ENCODE results near the gene RSRC1.

The RSRC1 gene

DNA sequence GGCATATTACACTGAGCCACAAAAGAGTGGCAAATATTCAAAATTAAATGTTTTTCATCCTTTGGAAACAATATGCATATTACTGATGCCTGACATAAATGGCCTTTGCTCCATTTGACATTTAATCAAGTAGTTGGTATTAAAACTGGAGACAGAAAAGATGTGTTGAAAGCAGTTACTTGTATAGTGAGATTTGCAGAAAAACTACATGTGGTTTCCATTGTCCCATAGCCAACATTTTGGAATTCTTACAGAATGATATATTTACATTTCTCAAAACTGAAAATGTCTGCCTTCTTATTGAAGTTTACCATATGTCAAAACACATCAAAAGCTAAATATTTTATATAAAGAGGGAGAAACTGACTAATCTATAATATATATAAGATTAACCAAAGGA, 25.2 kb upstream of the RSRC1 start (continued):
- TF ChIP-seq ZFP30 (CRISPR knock-in tag; IDR thresholded peaks at IDR 0.05) (no peak), TCF4 (CRISPR knock-in tag; IDR thresholded peaks at IDR 0.05; ENCODE audit: borderline replicate concordance) (no peak), SNAI2 (CRISPR knock-in tag; IDR thresholded peaks at IDR 0.05) (no peak), ZNF70 (CRISPR knock-in tag; IDR thresholded peaks at IDR 0.05) (no peak)
- TF ChIP-seq, protein P1, sequence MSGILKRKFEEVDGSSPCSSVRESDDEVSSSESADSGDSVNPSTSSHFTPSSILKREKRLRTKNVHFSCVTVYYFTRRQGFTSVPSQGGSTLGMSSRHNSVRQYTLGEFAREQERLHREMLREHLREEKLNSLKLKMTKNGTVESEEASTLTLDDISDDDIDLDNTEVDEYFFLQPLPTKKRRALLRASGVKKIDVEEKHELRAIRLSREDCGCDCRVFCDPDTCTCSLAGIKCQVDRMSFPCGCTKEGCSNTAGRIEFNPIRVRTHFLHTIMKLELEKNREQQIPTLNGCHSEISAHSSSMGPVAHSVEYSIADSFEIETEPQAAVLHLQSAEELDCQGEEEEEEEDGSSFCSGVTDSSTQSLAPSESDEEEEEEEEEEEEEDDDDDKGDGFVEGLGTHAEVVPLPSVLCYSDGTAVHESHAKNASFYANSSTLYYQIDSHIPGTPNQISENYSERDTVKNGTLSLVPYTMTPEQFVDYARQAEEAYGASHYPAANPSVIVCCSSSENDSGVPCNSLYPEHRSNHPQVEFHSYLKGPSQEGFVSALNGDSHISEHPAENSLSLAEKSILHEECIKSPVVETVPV (CRISPR knock-in tag; IDR thresholded peaks at IDR 0.05) = no peak

DNA sequence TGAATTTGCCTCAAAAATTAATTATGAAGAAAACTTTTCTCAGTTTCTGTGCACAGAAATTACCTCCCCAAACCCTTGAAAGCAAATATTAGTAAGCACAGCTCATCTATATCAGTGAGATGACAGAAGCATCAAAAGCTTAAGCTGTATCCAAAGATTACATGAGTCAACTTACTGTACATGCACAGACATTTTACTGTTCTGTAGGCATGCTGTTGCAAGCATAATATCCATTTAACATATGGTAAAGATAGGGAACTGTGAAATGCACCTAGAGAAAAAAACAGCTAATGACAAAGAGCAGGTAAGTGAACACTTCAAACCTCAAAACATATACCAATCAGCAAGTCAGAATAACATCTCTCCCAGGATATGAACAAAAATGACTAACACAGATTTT, 24.5 kb upstream of the RSRC1 start:
- no peak for ATAC-seq
- TF ChIP-seq ZFP30 (CRISPR knock-in tag; IDR thresholded peaks at IDR 0.05) = no peak
- no peak for TF ChIP-seq ZNF70 (CRISPR knock-in tag; IDR thresholded peaks at IDR 0.05)
- TF ChIP-seq RARB (CRISPR knock-in tag; IDR thresholded peaks at IDR 0.05) = no peak
- TF ChIP-seq, protein P2, sequence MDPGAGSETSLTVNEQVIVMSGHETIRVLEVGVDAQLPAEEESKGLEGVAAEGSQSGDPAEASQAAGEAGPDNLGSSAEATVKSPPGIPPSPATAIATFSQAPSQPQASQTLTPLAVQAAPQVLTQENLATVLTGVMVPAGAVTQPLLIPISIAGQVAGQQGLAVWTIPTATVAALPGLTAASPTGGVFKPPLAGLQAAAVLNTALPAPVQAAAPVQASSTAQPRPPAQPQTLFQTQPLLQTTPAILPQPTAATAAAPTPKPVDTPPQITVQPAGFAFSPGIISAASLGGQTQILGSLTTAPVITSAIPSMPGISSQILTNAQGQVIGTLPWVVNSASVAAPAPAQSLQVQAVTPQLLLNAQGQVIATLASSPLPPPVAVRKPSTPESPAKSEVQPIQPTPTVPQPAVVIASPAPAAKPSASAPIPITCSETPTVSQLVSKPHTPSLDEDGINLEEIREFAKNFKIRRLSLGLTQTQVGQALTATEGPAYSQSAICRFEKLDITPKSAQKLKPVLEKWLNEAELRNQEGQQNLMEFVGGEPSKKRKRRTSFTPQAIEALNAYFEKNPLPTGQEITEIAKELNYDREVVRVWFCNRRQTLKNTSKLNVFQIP (CRISPR knock-in tag; IDR thresholded peaks at IDR 0.05; ENCODE audit: borderline replicate concordance, low read depth) = no peak
- TF ChIP-seq ZFP3 (CRISPR knock-in tag; IDR thresholded peaks at IDR 0.05) = no peak
- no peak for TF ChIP-seq GLIS3 (CRISPR knock-in tag; IDR thresholded peaks at IDR 0.05)
- TF ChIP-seq, protein P3, sequence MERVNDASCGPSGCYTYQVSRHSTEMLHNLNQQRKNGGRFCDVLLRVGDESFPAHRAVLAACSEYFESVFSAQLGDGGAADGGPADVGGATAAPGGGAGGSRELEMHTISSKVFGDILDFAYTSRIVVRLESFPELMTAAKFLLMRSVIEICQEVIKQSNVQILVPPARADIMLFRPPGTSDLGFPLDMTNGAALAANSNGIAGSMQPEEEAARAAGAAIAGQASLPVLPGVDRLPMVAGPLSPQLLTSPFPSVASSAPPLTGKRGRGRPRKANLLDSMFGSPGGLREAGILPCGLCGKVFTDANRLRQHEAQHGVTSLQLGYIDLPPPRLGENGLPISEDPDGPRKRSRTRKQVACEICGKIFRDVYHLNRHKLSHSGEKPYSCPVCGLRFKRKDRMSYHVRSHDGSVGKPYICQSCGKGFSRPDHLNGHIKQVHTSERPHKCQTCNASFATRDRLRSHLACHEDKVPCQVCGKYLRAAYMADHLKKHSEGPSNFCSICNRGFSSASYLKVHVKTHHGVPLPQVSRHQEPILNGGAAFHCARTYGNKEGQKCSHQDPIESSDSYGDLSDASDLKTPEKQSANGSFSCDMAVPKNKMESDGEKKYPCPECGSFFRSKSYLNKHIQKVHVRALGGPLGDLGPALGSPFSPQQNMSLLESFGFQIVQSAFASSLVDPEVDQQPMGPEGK (CRISPR knock-in tag; IDR thresholded peaks at IDR 0.05; ENCODE audit: borderline replicate concordance) = no peak
- TF ChIP-seq ISL1 (CRISPR knock-in tag; IDR thresholded peaks at IDR 0.05) = no peak
- no peak for TF ChIP-seq ZNF565 (CRISPR knock-in tag; conservative IDR thresholded peaks at IDR 0.05; ENCODE audit: low read depth)
- TF ChIP-seq ARNTL (CRISPR knock-in tag; IDR thresholded peaks at IDR 0.05; ENCODE audit: borderline replicate concordance, low read depth) = no peak

DNA sequence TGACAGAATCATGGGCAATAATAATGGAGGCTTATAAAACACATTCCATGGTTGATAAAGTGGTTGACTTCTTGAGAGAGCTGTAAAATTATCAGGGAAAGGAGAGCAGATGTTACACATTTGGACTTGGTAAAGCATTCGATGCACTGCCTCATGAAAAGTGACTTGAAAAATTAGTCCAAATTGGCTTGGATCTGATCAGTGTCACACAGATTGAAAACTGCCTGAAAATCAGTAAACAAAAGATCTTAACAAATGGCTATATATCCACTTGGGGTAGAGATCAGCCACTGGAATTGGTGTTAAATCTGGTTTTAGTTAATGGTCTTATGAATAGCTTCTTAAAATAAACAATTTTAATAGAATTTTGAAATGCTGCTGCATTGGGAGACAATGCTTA, 24.0 kb upstream of the RSRC1 start:
- no peak for TF ChIP-seq ZFP3 (CRISPR knock-in tag; IDR thresholded peaks at IDR 0.05)
- TF ChIP-seq ZFP30 (CRISPR knock-in tag; IDR thresholded peaks at IDR 0.05) = no peak
- no peak for TF ChIP-seq GLIS3 (CRISPR knock-in tag; IDR thresholded peaks at IDR 0.05)
- TF ChIP-seq RARB (CRISPR knock-in tag; IDR thresholded peaks at IDR 0.05) = no peak
- TF ChIP-seq, protein P2 (CRISPR knock-in tag; IDR thresholded peaks at IDR 0.05; ENCODE audit: borderline replicate concordance, low read depth) = no peak
- TF ChIP-seq ZC3H10 (CRISPR knock-in tag; IDR thresholded peaks at IDR 0.05) = no peak
- TF ChIP-seq, protein P3 (CRISPR knock-in tag; IDR thresholded peaks at IDR 0.05; ENCODE audit: borderline replicate concordance) = no peak
- no peak for ATAC-seq

DNA sequence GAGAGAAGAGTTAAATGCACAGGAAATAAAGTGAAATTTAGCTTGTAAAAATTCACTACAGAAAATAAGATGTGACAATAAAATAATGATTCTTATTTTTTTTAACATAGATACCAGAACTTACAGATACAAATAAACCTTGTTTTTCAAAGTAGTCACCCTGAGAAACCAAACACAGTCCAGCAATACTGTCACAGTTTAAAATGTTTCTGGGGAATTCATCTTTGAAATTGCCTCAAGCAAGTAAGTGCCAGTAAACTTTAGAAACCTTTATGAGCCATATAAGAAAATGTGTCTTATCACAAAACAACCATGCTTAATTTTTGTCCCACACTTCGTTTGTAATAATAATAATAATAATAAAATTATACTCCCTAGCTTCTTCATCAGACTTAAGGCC, 23.5 kb upstream of the RSRC1 start:
- TF ChIP-seq, protein P3 (CRISPR knock-in tag; IDR thresholded peaks at IDR 0.05; ENCODE audit: borderline replicate concordance) = no peak
- TF ChIP-seq BACH2 (CRISPR knock-in tag; IDR thresholded peaks at IDR 0.05; ENCODE audit: borderline replicate concordance) (no peak), TCF4 (CRISPR knock-in tag; IDR thresholded peaks at IDR 0.05; ENCODE audit: borderline replicate concordance) (no peak), SNAI2 (CRISPR knock-in tag; IDR thresholded peaks at IDR 0.05) (no peak), ZC3H10 (CRISPR knock-in tag; IDR thresholded peaks at IDR 0.05) (no peak), CSDC2 (CRISPR knock-in tag; IDR thresholded peaks at IDR 0.05) (no peak), ZNF8 (CRISPR knock-in tag; IDR thresholded peaks at IDR 0.05) (no peak)
- TF ChIP-seq, protein P4, sequence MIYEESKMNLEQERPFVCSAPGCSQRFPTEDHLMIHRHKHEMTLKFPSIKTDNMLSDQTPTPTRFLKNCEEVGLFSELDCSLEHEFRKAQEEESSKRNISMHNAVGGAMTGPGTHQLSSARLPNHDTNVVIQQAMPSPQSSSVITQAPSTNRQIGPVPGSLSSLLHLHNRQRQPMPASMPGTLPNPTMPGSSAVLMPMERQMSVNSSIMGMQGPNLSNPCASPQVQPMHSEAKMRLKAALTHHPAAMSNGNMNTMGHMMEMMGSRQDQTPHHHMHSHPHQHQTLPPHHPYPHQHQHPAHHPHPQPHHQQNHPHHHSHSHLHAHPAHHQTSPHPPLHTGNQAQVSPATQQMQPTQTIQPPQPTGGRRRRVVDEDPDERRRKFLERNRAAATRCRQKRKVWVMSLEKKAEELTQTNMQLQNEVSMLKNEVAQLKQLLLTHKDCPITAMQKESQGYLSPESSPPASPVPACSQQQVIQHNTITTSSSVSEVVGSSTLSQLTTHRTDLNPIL (CRISPR knock-in tag; IDR thresholded peaks at IDR 0.05; ENCODE audit: low read depth) = no peak
- TF ChIP-seq, protein P1 (CRISPR knock-in tag; IDR thresholded peaks at IDR 0.05) = no peak
- no peak for ATAC-seq

All from SK-N-SH treated with all-trans-retinoic acid at 6 μM for 48 hours (cell line).